AG04449 (cell line): ENCODE data around the gene SLC25A31.

ENCODE experiments used
- CTCF ChIA-PET: fragments of 350-600 bp; formaldehyde crosslinking; extraction: SDS; loops from one replicate; lab custom pipeline; 2021; ENCODE audit warnings: antibody characterized with exemption; lab: Yijun Ruan, JAX
- POLR2A ChIA-PET: fragments of 400-600, 350-600 bp; formaldehyde crosslinking; extraction: SDS; loops from one replicate; lab custom pipeline; 2020; ENCODE audit warnings: antibody characterized with exemption, inconsistent platforms; lab: Yijun Ruan, JAX
- DNase-seq: peaks from one replicate; pipeline ENCODE4 v3.0.0-alpha.2; 2010; ENCODE audit warnings: low read depth, low spot score
- H3K4me3 ChIP-seq: 2 replicates; pipeline ENCODE4 v1.5.1; 2011; ENCODE audit warnings: low read depth, mild to moderate bottlenecking, control low read depth, low read length
- TF ChIP-seq, protein P1 (sequence below): IDR thresholded peaks from one replicate; pipeline ENCODE4 v1.5.1; 2011; ENCODE audit warnings: mild to moderate bottlenecking, moderate library complexity, low read length, control low read depth, inconsistent platforms; ENCODE audit not compliant: insufficient read depth; ENCODE audit errors: missing control alignments

Gene SLC25A31

DNA sequence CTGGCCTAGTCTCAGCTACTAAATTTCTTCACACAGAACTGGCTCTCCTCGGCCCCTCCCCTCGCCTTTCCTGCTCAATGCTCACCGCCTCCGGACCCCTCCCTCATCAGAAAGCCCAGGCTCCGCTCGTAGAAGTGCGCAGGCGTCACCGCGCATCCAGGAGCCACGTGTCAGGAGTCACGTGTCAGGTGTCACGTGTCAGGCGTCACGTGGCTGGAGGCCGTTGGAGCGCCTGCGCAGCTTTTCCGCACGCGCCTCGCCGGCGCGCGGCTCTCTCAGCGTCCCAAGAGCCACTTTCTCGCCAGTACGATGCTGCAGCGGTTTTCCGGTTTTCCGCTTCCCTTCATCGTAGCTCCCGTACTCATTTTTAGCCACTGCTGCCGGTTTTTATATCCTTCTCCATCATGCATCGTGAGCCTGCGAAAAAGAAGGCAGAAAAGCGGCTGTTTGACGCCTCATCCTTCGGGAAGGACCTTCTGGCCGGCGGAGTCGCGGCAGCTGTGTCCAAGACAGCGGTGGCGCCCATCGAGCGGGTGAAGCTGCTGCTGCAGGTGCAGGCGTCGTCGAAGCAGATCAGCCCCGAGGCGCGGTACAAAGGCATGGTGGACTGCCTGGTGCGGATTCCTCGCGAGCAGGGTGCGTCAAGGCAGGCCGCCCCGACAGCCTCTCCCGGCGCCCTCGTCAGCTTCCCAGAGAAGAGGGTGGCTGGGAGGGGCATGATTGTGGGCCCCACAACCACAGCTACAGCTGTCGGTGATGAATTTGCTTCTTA lies at the start of gene SLC25A31:
TSS of gene SLC25A31 (plus strand) at position 259 of the 772 bp plus-strand sequence. CDS start at position 405, 146 bp downstream.
- ChIA-PET CTCF (interaction anchor here (0.7 to 13.0 kb wide), 4 partner anchors 108 to 135 kb away, joined by 3 to 485 read pairs (median 4); no protein-coding TSS in a partner anchor), POLR2A (no interaction called here)
- no peak within 1 kb of the TSS for H3K4me3 ChIP-seq
- DNase-seq: no peak
- TF ChIP-seq, protein P1, sequence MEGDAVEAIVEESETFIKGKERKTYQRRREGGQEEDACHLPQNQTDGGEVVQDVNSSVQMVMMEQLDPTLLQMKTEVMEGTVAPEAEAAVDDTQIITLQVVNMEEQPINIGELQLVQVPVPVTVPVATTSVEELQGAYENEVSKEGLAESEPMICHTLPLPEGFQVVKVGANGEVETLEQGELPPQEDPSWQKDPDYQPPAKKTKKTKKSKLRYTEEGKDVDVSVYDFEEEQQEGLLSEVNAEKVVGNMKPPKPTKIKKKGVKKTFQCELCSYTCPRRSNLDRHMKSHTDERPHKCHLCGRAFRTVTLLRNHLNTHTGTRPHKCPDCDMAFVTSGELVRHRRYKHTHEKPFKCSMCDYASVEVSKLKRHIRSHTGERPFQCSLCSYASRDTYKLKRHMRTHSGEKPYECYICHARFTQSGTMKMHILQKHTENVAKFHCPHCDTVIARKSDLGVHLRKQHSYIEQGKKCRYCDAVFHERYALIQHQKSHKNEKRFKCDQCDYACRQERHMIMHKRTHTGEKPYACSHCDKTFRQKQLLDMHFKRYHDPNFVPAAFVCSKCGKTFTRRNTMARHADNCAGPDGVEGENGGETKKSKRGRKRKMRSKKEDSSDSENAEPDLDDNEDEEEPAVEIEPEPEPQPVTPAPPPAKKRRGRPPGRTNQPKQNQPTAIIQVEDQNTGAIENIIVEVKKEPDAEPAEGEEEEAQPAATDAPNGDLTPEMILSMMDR: no peak

DNA sequence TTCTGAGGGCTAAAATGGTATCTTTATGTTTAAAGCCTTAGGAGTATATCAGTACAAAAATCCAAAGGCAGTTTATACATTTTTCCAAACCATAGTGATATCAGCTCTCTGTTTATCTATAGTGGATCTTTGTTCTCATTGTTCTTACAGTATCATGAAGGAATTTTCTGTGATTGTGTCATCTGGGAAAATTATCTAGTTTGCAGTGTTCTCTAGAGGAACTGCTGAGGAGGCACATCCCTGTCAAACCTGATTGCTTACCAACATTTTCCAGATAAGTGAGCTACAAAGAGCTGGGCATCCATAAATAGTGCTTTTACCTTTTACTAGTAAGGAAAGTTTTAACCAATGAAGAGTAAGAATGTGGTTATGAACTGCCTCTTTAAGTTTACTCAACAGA lies 44.9 kb upstream of the SLC25A31 start:
- TF ChIP-seq, protein P1: no peak
- DNase-seq: no peak
- CTCF ChIA-PET: interaction anchor here (1.4 kb wide), 1 partner anchor 16 kb away, joined by 6 read pairs; no protein-coding TSS in a partner anchor
- POLR2A ChIA-PET: no interaction called here
- no peak overlapping the region for H3K4me3 ChIP-seq

DNA sequence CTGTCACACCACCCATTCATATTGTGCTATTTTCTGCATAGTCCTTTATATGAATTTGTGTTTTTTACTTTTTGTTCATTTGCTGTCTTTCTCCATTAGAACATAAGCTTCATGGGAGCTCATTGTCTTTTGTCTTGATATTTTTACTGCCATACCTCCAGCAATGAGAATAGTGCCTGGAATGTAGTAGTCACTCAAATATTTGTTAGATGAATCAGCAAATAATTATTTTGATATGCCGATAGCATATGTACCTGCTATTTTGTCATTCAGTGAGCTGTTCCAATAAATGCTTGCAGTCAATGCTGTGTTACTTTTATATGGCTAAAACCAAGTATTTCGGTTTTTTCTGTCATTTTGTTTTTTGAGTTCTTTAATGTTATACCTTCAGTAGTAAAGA lies 43.5 kb upstream of the SLC25A31 start:
- no peak overlapping the region for H3K4me3 ChIP-seq
- DNase-seq: no peak
- ChIA-PET CTCF (interaction anchor here (1.4 to 1.5 kb wide), 2 partner anchors 18 to 46 kb away, joined by 5 to 6 read pairs; no protein-coding TSS in a partner anchor), POLR2A (no interaction called here)
- TF ChIP-seq, protein P1: no peak

DNA sequence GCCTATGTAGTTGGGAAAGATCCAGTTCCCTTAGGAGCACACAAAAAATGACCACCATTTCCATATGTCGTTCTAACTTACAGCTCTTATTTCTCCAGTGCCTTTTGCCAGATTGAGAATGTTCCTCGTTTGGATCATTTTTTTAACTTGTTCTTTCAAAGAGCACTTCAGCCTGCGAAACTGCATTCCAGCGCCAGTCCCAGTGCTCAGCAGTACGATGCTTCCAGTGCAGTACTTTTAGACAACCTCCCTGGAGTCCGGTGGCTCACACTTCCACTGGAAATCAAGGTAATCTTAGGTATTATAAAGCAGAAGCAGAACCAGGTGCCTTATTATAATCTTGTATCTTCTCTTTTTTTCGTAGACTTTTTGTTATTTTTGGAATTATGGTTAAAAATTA lies 42.6 kb upstream of the SLC25A31 start:
- TF ChIP-seq, protein P1: no peak
- DNase-seq: no peak
- no peak overlapping the region for H3K4me3 ChIP-seq
- CTCF ChIA-PET: interaction anchor here (1.5 kb wide), 1 partner anchor 45 kb away, joined by 5 read pairs; no protein-coding TSS in a partner anchor
- POLR2A ChIA-PET: no interaction called here

DNA sequence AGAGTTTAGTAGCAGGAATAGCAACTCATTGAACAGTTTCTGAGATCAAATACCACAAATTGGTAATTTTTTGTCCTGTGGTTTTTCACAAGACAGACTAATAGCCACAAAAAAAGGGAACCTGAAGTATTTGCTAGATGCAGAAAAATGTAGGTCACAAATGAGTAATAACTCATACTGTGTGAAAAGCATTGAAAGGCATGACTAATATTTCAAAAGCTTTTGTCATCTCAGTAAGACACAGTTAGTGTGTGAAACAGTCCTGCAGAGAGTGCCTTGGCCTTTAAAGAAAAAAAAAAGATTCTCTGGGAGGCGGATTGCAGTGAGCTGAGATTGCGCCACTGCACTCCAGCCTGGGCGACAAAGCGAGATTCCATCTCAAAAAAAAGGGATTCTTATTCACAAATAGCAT lies 31.4 kb upstream of the SLC25A31 start:
- H3K4me3 ChIP-seq: no peak overlapping the region
- ChIA-PET POLR2A (no interaction called here), CTCF (interaction anchor here (0.8 kb wide), 1 partner anchor 13 kb away, joined by 3 read pairs; no protein-coding TSS in a partner anchor)
- TF ChIP-seq, protein P1: no peak
- no peak for DNase-seq

DNA sequence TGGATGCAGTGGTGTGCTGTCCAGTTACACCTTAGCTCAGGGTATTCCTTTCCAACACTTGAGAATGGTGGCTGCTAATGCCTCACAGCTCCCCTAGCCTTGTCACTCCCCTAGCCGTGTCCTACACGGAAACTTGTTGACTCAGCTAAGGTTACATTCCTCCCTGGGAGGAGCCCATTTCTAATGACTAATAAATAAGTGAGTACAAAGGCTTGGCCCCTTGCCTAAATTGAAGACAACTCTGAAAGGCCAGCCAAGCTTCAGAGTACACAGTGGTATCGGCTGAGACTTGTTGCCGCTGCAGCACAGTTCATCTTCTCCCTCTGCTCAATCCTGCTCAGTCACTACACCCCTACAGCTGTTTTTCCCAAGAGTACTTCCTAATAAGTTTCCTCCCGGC lies 21.2 kb upstream of the SLC25A31 start:
- DNase-seq: no peak
- ChIA-PET CTCF (interaction anchor here (0.5 to 0.9 kb wide), 2 partner anchors 16 to 24 kb away, joined by 3 to 4 read pairs; no protein-coding TSS in a partner anchor), POLR2A (no interaction called here)
- no peak overlapping the region for H3K4me3 ChIP-seq
- TF ChIP-seq, protein P1: no peak
